Gastroesophageal sphincter (tissue), 4 donors: ENCODE results near the gene SORCS3. TPM values are rescaled to one million over a fixed set of nuclear protein-coding genes. Genes with fewer than 3 reads are reported as not detected.

Source experiments
- ATAC-seq: fragments of 150-250 bp; one replicate; pipeline ENCODE4 v1.9.1; 2016; ENCODE audit warnings: mild to moderate bottlenecking, moderate library complexity
- H3K27ac ChIP-seq, 4 donors: fragments of 200-600 bp; sonication (generic) in 3 of 4; 1 replicate in 3 of 4; 2 replicates in 1 of 4; pipeline ENCODE4 v1.5.1; 2016 to 2019
- H3K27me3 ChIP-seq: fragments of 200-600 bp; sonication (generic); one replicate; pipeline ENCODE4 v1.5.1; 2019
- H3K36me3 ChIP-seq, 2 donors: fragments of 200-600 bp; sonication (generic); one replicate each; pipeline ENCODE4 v1.5.1; 2019; ENCODE audit warnings: control low read depth in 1 of 2
- H3K4me1 ChIP-seq, 3 donors: fragments of 200-600 bp; sonication (generic); 1 replicate in 2 of 3; 2 replicates in 1 of 3; pipeline ENCODE4 v1.5.1; 2016 to 2019; ENCODE audit warnings: control low read depth in 2 of 3
- H3K4me3 ChIP-seq, 2 donors: fragments of 200-600 bp; sonication (generic); one replicate each; pipeline ENCODE4 v1.5.1; 2019; ENCODE audit warnings: mild to moderate bottlenecking in 1 of 2, moderate library complexity in 1 of 2
- H3K9me3 ChIP-seq, 3 donors: fragments of 200-600 bp; sonication (generic); one replicate each; pipeline ENCODE4 v1.5.1; 2017 to 2019; ENCODE audit warnings: control low read depth in 2 of 3
- CTCF ChIP-seq, 4 experiments: fragments of 200-600 bp in 2 of 4; fragments of 450-650 bp in 2 of 4; sonication (generic) in 1 of 4; IDR thresholded peaks; one replicate each; pipeline ENCODE4 v1.5.1; 2017 to 2019; ENCODE audit warnings: antibody characterized with exemption in 4 of 4, mild to moderate bottlenecking in 2 of 4, moderate library complexity in 2 of 4
- EP300 ChIP-seq: sonication (generic); formaldehyde crosslinking; IDR thresholded peaks from one replicate; pipeline ENCODE4 v1.6.1; 2017; ENCODE audit warnings: antibody characterized with exemption, mild to moderate bottlenecking
- POLR2A ChIP-seq, 2 donors: fragments of 450-650 bp; IDR thresholded peaks; one replicate each; pipeline ENCODE4 v1.6.1; 2017; ENCODE audit warnings: antibody characterized with exemption in 2 of 2, mild to moderate bottlenecking in 2 of 2, moderate library complexity in 1 of 2
- POLR2AphosphoS5 ChIP-seq: sonication (generic); formaldehyde crosslinking; IDR thresholded peaks from one replicate; pipeline ENCODE4 v1.6.1; 2017; ENCODE audit warnings: antibody characterized with exemption
- WGBS, 2 donors: methylation state at CpG; one replicate each; pipeline ENCODE4 v1.1.5; 2018; ENCODE audit warnings: low coverage in 1 of 2; 5-methylcytosine and 5-hydroxymethylcytosine counted together
- total RNA-seq, 4 donors: library from RNA; depleted of rRNA; stranded (reverse); fragments of >200 nt; gene quantifications; one replicate each; pipeline ENCODE4 v1.1.0, GENCODE V29; 2016

The SORCS3 gene
- total RNA-seq, 4 donors from 2014 or later = 0.31 to 1.3 (median 0.69) TPM; not detected in 1

- no peak for ATAC-seq
- TF ChIP-seq CTCF (IDR thresholded peaks at IDR 0.05) (peak in 1 of 4 experiments; percentile 39), EP300 (no peak)
Observed at GRCh38 chr10:105063796-105064195, 422.7 kb downstream of the SORCS3 start.

GRCh38 chr10:105068497-105068896 lies 427.4 kb downstream of the SORCS3 start:
- TF ChIP-seq EP300 (no peak), CTCF (IDR thresholded peaks at IDR 0.05) (no peak), POLR2A (IDR thresholded peaks at IDR 0.05) (no peak), POLR2AphosphoS5 (no peak)
- H3K9me3 ChIP-seq = no peaks in the 10 kb centered on the region
- H3K27me3 ChIP-seq = no peaks in the 10 kb centered on the region
- no peaks in the 10 kb centered on the region for H3K36me3 ChIP-seq
- H3K4me1 ChIP-seq = no peaks in the 10 kb centered on the region
- ATAC-seq = no peak
- WGBS, 2 donors = 48 to 88% methylated on average over 3 of the region's 3 CpGs
- H3K4me3 ChIP-seq = no peak overlapping the region
- no peak overlapping the region for H3K27ac ChIP-seq

More at GRCh38 chr10:105063796-105064195, 422.7 kb downstream of the SORCS3 start:
- H3K36me3 ChIP-seq = no peaks in the 10 kb centered on the region
- 52 to 56% methylated on average over 4 of the region's 5 CpGs for WGBS, 2 donors
- H3K27ac ChIP-seq = no peak overlapping the region
- no peaks in the 10 kb centered on the region for H3K4me1 ChIP-seq
- H3K4me3 ChIP-seq = no peak overlapping the region
- no peaks in the 10 kb centered on the region for H3K9me3 ChIP-seq
- no peaks in the 10 kb centered on the region for H3K27me3 ChIP-seq

DNA sequence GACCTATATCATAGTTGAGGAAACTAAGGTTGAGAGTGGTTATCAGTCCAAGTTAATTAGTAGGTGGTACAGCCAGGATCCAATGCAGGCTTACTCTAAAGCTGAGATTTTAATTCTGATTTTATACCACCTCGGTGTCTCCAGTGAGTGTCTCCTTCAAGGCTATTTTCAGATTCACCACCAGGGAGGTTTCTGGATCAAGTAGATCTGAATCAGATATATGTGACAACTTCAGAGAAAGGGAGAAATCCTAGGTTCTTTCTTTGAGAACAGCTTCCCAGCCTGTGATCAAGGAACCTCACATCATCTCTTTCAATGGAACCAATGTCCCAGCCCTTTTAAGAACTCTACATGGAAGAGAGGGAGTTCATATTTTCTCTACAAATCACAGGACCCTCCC lies 429.2 kb downstream of the SORCS3 start:
- no peak overlapping the region for H3K27ac ChIP-seq
- no peak for TF ChIP-seq EP300
- TF ChIP-seq POLR2AphosphoS5 = no peak
- H3K9me3 ChIP-seq = no peaks in the 10 kb centered on the region
- no peak for ATAC-seq
- no peaks in the 10 kb centered on the region for H3K36me3 ChIP-seq
- no peak overlapping the region for H3K4me3 ChIP-seq
- 71 to 90% methylated on average over 1 of the region's 1 CpG for WGBS, 2 donors
- H3K4me1 ChIP-seq = no peaks in the 10 kb centered on the region
- H3K27me3 ChIP-seq = no peaks in the 10 kb centered on the region

DNA sequence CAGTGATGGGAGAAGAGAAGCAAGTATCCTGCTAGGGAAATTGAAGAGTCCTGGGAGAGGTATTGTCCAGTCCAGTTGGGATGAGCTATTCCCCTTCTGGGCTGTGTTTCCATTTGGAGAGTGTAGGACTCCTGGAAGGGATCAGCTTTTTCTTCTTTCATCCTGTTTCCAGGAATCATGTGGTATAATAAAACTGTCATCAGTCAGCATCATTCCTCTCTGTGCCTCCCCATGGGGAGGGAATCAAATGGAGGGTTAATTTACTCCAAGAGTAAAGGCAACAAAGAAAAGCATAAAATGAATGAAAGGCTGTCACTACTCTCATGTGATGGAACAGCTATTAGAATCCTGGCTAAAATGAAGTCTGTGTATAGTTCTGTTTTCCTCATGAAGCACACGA lies 429.9 kb downstream of the SORCS3 start:
- no peaks in the 10 kb centered on the region for H3K27me3 ChIP-seq
- no peak for ATAC-seq
- H3K4me1 ChIP-seq = no peaks in the 10 kb centered on the region
- no peak overlapping the region for H3K4me3 ChIP-seq
- TF ChIP-seq EP300 (no peak), POLR2A (IDR thresholded peaks at IDR 0.05) (no peak), CTCF (IDR thresholded peaks at IDR 0.05) (no peak), POLR2AphosphoS5 (no peak)
- no peak overlapping the region for H3K27ac ChIP-seq
- H3K9me3 ChIP-seq = no peaks in the 10 kb centered on the region
- WGBS, 2 donors = 38 to 55% methylated on average over 1 of the region's 1 CpG
- no peaks in the 10 kb centered on the region for H3K36me3 ChIP-seq

DNA sequence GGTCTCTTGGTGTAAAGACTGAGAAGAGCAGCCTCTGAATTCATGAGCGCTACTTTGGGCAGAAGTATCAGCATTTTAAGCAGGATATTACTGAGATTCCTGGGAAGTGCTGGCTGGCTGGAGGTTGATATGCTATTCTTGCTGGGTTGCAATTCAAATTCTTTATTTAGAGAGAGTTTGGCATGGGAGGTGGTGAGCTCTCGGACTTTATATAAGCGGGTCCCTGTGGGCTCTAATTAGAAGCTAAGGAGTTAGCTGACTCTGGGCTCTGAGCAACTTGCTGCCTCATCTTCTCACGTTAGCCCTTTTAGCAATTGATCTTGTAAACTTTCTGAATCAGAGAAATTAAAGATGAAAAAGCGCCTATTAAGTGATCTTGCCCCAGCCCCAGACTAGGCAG lies 430.9 kb downstream of the SORCS3 start:
- 50 to 54% methylated on average over 3 of the region's 5 CpGs for WGBS, 2 donors
- Histone ChIP-seq H3K9me3 (no peaks in the 10 kb centered on the region), H3K27me3 (no peaks in the 10 kb centered on the region), H3K36me3 (no peaks in the 10 kb centered on the region), H3K4me3 (no peak overlapping the region), H3K4me1 (no peaks in the 10 kb centered on the region), H3K27ac (no peak overlapping the region)
- ATAC-seq = no peak
- TF ChIP-seq EP300 = no peak
- no peak for TF ChIP-seq POLR2A (IDR thresholded peaks at IDR 0.05)
- no peak for TF ChIP-seq POLR2AphosphoS5
- TF ChIP-seq CTCF (IDR thresholded peaks at IDR 0.05) = no peak

GRCh38 chr10:105073999-105074398 lies 432.9 kb downstream of the SORCS3 start:
- ATAC-seq = no peak
- TF ChIP-seq CTCF (IDR thresholded peaks at IDR 0.05) (no peak), POLR2A (IDR thresholded peaks at IDR 0.05) (no peak), POLR2AphosphoS5 (no peak), EP300 (no peak)

More at GRCh38 chr10:105073999-105074398, 432.9 kb downstream of the SORCS3 start:
- Histone ChIP-seq H3K9me3 (no peaks in the 10 kb centered on the region), H3K27ac (no peak overlapping the region), H3K4me3 (no peak overlapping the region), H3K36me3 (no peaks in the 10 kb centered on the region), H3K27me3 (no peaks in the 10 kb centered on the region), H3K4me1 (no peaks in the 10 kb centered on the region)
- WGBS, 2 donors = 89 to 91% methylated on average over 4 of the region's 4 CpGs
